Right lobe of liver (tissue), 4 donors: Measurements from ENCODE around the gene LIPE.

ENCODE experiments used
- POLR2A ChIP-seq: fragments of 450-650 bp; IDR thresholded peaks from one replicate; pipeline ENCODE4 v1.6.1; 2017; ENCODE audit warnings: antibody characterized with exemption, mild to moderate bottlenecking
- TF ChIP-seq, protein P1 (sequence below), 4 donors: fragments of 200-600 bp in 3 of 4; fragments of 450-650 bp in 1 of 4; IDR thresholded peaks; one replicate each; pipeline versions ENCODE4 v1.5.1 to v1.8.0; 2016 to 2022; ENCODE audit warnings: antibody characterized with exemption in 4 of 4, mild to moderate bottlenecking in 2 of 4
- donor health status: DM: no; HTN: no; CAD: no.
- donor health status: DM: no; HTN: no; CAD: no.
- donor health status: DM: no; HTN: yes; CAD: no.

DNA sequence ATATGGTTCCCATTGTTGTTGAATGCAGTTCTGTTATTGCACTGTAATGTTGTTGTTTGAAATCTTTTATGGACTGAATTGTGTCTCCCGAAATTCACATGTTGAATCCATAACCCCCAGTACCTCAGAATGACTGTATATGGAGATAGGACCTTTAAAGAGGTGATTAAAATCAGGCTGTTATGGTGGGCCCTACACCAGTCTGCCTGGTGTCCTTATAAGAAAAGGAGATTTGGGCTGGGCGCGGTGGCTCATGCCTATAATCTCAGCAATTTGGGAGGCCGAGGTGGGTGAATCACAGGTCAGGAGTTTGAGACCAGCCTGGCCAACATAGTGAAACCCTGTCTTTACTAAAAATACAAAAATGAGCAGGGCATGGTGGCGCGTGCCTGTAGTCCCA lies 8.1 kb upstream of the LIPE start:
- TF ChIP-seq, protein P1, sequence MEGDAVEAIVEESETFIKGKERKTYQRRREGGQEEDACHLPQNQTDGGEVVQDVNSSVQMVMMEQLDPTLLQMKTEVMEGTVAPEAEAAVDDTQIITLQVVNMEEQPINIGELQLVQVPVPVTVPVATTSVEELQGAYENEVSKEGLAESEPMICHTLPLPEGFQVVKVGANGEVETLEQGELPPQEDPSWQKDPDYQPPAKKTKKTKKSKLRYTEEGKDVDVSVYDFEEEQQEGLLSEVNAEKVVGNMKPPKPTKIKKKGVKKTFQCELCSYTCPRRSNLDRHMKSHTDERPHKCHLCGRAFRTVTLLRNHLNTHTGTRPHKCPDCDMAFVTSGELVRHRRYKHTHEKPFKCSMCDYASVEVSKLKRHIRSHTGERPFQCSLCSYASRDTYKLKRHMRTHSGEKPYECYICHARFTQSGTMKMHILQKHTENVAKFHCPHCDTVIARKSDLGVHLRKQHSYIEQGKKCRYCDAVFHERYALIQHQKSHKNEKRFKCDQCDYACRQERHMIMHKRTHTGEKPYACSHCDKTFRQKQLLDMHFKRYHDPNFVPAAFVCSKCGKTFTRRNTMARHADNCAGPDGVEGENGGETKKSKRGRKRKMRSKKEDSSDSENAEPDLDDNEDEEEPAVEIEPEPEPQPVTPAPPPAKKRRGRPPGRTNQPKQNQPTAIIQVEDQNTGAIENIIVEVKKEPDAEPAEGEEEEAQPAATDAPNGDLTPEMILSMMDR (IDR thresholded peaks at IDR 0.05), result no peak
- TF ChIP-seq POLR2A, result no peak
